ENCODE measurements around the gene RBFOX2. TPM values are rescaled to one million over a fixed set of nuclear protein-coding genes. Genes with fewer than 3 reads are reported as not detected.

Gene RBFOX2
- total RNA-seq, 1 donor from 2014 or later, result 210 TPM

DNA sequence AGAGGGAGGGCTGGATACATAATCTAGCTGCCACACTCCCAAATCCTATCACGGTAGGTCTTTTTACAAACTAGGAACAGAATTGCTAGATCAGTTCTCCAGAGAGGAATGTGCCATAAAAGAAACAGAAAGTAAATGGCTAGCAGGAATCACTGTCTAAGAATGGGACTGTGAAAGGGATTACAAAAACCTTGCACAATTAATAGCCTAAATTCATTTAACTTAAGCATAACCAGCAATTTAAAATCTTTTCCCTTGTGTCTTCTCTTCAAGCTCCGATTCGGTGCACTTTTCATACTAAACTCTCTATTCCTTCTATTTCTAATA, 275.8 kb downstream of the RBFOX2 start:
- H3K27me3 Mint-ChIP-seq (ENCODE audit: low read depth), result no peaks in the 10 kb centered on the region
- H3K27ac Mint-ChIP-seq, result peak overlapping the region; percentile 66
- no peak for DNase-seq (ENCODE audit: low spot score in 2 of 2, unreplicated experiment in 2 of 2)
- TF ChIP-seq, protein P1, sequence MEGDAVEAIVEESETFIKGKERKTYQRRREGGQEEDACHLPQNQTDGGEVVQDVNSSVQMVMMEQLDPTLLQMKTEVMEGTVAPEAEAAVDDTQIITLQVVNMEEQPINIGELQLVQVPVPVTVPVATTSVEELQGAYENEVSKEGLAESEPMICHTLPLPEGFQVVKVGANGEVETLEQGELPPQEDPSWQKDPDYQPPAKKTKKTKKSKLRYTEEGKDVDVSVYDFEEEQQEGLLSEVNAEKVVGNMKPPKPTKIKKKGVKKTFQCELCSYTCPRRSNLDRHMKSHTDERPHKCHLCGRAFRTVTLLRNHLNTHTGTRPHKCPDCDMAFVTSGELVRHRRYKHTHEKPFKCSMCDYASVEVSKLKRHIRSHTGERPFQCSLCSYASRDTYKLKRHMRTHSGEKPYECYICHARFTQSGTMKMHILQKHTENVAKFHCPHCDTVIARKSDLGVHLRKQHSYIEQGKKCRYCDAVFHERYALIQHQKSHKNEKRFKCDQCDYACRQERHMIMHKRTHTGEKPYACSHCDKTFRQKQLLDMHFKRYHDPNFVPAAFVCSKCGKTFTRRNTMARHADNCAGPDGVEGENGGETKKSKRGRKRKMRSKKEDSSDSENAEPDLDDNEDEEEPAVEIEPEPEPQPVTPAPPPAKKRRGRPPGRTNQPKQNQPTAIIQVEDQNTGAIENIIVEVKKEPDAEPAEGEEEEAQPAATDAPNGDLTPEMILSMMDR (IDR thresholded peaks at IDR 0.05; ENCODE audit: unreplicated experiment), result no peak
- H3K4me1 Mint-ChIP-seq, result peaks cover 21% of the 10 kb centered on the region
- H3K4me3 Mint-ChIP-seq, result no peak overlapping the region
- H3K36me3 Mint-ChIP-seq, result peaks cover 15% of the 10 kb centered on the region
- no peaks in the 10 kb centered on the region for H3K9me3 Mint-ChIP-seq

DNA sequence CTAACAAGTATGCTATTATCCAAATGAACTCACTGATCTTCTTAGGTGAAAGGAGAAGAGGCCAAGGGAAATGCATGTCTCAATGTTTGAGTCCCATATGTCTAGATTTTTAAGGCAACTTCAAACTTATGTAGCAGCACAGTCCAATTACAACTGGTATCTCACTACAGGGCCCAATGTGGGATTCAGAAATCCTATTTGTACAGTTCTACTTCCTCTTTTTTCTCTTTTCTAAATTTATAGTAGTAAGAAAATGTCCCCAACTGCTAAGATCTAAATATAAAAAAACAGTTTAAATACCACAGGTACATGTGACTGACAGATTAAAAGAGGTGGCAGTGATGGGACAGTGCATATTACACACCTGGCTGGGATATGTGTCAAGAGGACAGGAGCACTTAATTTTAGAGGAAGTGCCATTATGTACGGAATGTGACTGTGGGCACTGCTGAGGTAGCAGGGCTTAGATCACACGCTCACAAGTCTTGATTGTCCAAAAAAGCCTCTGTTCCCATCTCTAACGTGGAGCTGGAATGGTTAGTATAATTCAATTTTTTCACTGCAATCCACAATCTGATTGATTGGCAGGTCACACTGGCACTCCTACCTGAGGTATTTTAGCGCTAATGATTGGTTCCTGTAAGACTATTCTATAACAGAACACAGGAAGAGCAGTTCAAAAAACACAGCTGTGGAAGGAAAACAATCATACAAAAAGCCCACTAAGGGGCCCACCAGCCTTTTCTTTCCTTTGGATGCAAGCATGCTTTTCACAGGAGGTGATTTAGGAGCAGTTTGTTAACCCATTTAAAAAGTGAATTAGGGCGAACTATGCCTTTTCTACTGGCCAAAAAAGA, 276.4 kb downstream of the RBFOX2 start:
- TF ChIP-seq, protein P1 (IDR thresholded peaks at IDR 0.05; ENCODE audit: unreplicated experiment), result no peak
- Mint-ChIP-seq H3K9me3 (no peaks in the 10 kb centered on the region), H3K27me3 (ENCODE audit: low read depth) (no peaks in the 10 kb centered on the region), H3K27ac (peak overlapping the region; percentile 66), H3K4me3 (no peak overlapping the region), H3K4me1 (peaks cover 21% of the 10 kb centered on the region), H3K36me3 (peaks cover 15% of the 10 kb centered on the region)
- DNase-seq (ENCODE audit: low spot score in 2 of 2, unreplicated experiment in 2 of 2), result no peak

DNA sequence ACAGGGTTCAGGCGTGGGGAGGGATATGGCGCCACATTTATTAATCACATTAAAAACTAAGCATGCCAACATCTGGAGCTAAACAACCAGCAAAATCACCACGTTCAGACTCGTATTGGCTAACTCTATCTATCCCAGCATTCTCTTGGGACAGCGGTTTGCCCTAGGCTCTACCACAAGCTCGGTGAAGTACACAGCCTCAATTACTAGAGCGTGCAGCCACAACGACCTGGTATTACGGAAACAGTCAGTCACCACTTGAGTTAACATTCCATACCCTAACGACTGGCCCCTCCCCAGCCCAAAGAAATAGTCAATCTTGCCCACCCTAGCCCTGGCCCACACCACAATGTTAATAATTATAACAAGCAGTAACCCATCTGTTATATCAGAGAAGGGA, 278.8 kb downstream of the RBFOX2 start:
- no peaks in the 10 kb centered on the region for H3K9me3 Mint-ChIP-seq
- H3K4me1 Mint-ChIP-seq, result peaks cover 25% of the 10 kb centered on the region
- TF ChIP-seq, protein P1 (IDR thresholded peaks at IDR 0.05; ENCODE audit: unreplicated experiment), result no peak
- H3K4me3 Mint-ChIP-seq, result no peak overlapping the region
- peaks cover 17% of the 10 kb centered on the region for H3K36me3 Mint-ChIP-seq
- no peak for DNase-seq (ENCODE audit: low spot score in 2 of 2, unreplicated experiment in 2 of 2)
- no peak overlapping the region for H3K27ac Mint-ChIP-seq
- H3K27me3 Mint-ChIP-seq (ENCODE audit: low read depth), result no peaks in the 10 kb centered on the region

DNA sequence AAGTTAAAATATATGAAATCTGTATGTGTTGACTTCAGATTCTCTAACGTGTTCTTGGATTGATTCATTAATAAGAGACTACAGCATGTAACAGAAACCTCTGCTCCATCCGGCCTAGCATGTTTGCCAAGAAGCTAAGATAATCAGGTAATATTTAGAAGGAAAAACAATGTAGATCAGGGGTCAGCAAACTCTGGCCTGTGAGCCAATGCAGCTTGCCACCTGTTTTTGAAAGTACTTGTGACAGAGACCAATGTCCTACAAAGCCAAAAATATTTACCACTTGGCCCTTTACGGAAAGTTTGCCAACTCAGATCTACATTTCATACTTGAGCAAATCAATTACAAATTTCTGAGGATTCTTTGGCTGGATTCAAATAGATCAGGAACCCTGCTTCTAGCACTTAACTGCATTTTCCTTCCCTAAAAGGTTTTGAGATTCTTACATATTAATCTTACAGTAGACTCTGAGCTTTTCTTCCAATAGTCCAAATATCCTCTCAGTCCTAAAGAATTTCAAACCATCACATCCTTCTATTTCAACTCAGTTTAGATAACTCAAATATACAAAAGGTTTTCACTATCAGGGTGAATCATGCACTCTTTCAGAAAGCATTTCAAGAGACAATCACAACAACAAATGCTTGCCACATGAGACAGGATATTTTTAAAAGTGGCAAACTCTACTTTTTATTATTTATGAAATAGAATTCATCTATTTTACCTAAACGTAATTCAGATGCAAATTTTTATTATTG, 281.5 kb downstream of the RBFOX2 start:
- Mint-ChIP-seq H3K4me3 (no peak overlapping the region), H3K36me3 (peaks cover 22% of the 10 kb centered on the region), H3K4me1 (peaks cover 34% of the 10 kb centered on the region), H3K9me3 (no peaks in the 10 kb centered on the region), H3K27ac (peak overlapping the region; percentile 52), H3K27me3 (ENCODE audit: low read depth) (no peaks in the 10 kb centered on the region)
- TF ChIP-seq, protein P1 (IDR thresholded peaks at IDR 0.05; ENCODE audit: unreplicated experiment), result no peak
- DNase-seq (ENCODE audit: low spot score in 2 of 2, unreplicated experiment in 2 of 2), result no peak

DNA sequence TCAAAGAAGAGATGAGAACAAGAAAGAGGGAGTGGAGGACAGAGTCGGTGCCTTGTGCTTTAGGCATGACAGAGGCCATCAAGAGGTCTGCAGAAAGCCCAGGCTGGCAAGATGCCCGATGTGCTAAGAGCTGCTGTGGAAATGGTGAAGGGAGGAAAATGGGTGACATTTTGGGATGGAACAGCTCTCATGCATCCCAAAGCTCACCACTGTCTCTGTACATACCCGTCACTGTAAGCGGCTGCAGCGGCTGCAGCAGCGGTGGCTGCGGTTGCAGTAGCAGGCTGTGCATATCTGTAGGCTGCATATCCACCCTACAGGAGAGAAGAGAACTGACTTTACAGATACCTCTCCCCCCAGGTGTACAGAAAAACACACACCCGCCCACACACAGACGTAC, 282.4 kb downstream of the RBFOX2 start:
- peaks cover 38% of the 10 kb centered on the region for H3K4me1 Mint-ChIP-seq
- TF ChIP-seq, protein P1 (IDR thresholded peaks at IDR 0.05; ENCODE audit: unreplicated experiment), result no peak
- H3K36me3 Mint-ChIP-seq, result peaks cover 23% of the 10 kb centered on the region
- H3K27me3 Mint-ChIP-seq (ENCODE audit: low read depth), result no peaks in the 10 kb centered on the region
- no peak overlapping the region for H3K4me3 Mint-ChIP-seq
- H3K9me3 Mint-ChIP-seq, result no peaks in the 10 kb centered on the region
- DNase-seq (ENCODE audit: low spot score in 2 of 2, unreplicated experiment in 2 of 2), result no peak
- H3K27ac Mint-ChIP-seq, result no peak overlapping the region
